Brain pericyte (primary cell): ENCODE results near the gene CGNL1.

Experiments
- DNase-seq: peaks from one replicate; pipeline ENCODE4 v3.0.0-alpha.2; 2012; ENCODE audit warnings: low read depth, low spot score

The CGNL1 gene

DNA sequence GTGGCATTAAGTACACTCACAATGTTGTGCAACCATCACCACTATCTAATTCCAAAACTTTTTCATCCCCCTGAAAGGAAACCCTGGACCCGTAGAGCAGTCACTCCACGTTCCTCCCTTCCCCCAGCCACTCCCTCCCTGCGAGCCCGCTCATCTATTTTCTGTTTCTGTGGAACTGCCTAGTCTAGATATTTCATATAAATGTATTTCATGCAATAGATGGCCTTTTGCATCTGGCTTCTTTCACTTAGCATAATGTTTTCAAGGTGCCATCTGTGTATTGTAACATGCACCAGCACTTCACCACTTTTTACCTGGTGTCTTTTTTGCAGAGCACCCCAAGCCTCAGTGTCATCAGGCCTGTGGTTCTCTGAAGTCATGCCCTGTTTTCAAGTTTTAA lies 10.7 kb downstream of the CGNL1 start:
- no peak for DNase-seq

GRCh38 chr15:57387564-57388076 lies 11.3 kb downstream of the CGNL1 start:
- no peak for DNase-seq

DNA sequence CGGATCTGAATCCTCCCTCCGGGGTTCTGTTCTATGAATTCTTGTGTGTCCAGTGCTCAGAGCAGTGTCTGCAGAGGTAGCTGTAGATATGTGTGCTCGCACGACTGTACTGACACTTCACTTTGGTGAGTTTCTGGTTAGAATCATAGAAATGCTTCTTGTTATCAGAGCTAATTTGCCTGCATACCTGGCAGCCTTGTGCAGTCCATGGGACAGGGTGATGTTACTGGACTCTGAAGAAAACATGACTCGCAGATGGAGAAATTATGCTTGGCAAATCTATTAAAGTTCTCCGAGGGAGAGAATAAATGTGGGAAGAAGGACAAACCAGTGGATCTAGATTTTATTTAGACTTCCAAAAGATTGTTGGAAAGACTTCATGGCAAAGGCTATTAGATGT lies 12.2 kb downstream of the CGNL1 start:
- DNase-seq: no peak

DNA sequence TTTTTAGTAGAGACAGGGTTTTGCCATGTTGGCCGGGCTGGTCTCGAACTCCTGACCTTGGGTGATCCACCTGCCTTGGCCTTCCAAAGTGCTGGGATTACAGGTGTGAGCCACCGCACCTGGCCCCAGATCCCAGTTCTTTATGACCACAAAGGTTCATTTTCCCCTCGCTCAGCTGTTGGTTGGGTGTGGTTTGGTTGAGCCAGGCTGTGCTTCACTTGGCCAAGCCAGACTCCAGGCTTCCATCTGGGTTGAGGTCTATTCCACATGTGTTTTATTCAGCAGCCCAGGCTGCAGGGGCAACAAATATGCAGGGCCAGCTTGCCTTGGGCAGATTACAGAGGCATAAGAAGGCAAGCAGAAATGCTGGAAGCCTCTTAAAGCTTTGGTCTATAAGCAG lies 13.7 kb downstream of the CGNL1 start:
- DNase-seq: no peak

DNA sequence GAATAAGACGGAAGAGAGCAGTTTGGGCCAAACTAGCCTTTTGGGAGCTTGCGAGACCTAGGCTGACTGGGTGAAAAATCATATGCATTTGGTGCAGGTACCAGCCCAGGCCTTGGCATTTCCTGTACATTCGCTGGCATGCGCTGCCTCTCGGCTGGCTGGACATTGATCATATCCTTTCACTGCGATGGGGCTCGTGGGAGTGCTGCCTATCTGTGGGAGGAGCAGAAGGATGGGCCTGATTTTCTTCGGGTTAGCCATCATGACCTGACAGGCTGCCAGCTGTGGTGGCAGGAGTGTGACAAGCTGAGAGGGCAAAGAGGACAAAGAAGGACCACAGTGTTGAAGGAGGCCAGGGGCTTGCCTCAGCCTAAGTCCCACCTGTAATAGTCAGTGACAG lies 14.3 kb downstream of the CGNL1 start:
- no peak for DNase-seq

DNA sequence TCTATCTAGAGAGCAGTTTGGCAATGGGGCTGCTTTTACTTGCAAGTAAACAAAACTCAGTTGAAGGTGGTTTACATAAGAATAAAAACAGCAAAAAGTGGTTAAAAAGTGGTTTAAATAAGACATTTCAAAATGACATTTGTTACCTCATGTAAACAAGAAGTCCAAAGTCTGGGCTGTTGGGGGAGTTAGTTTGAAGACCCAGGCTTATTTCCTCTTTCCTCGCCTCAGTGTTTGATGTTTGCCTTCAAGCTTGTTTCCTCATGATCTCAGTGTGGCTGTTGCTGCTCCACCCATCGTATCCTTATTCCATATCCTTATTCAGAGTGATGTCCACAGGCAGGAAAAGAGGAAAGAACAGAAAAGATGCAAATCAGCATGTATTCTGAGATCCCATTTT lies 15.2 kb downstream of the CGNL1 start:
- no peak for DNase-seq

DNA sequence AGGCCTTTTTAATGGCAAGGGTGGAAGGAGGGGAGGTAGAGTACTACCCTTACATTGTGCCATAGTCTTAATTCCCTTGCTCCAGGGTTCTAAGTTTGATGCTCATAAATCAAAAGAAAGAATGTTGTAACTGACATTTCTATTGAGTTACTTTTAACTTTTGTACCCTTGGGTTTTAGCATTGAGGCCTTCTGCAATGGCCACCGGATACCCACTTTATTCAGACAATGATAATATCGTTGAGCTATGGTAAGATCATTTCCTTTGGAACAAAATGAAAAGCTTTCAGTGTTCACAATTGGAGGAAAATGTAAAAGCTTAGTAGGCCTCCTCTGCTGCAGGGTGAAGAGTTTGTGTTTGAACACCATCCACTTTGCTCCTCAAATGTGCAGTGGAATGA lies 16.8 kb downstream of the CGNL1 start:
- DNase-seq: no peak

DNA sequence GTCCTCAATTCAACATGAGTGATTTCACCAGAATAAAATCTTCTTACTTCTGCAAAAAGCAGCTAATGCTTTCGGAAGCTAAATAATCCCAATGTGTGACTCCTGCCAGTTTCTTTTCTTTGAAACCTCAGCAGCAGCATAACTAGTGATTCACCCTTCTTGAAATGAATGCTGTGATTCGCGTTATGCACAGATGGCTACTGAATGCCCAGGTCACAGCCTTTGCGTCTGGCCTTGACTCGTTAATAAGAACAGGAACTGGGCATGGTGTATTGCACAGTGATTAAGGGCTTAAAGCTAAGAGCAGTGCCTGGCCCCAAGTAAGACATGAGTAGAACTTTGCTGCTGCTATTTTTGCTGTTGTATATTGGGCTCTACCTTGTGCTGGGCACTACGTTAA lies 19.0 kb downstream of the CGNL1 start:
- no peak for DNase-seq

DNA sequence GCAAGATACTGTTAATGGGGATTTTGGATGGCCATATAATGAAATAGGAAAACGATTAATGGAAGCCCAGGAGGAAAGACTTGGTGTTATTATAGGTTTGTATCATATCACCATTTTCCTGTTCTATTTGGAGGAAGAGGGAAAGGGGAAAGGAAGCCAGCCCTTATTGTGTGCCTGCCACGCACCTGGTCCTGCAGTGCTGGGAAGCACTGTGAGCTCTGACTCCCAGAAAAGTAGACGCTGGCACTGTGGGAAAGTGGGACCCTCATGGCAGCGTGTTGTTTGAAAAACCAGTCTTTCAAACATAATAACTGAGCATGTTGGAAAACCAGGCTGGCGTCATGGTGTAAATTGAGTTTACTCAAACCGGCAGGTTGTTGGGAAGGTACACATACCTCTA lies 22.0 kb downstream of the CGNL1 start:
- DNase-seq: no peak

DNA sequence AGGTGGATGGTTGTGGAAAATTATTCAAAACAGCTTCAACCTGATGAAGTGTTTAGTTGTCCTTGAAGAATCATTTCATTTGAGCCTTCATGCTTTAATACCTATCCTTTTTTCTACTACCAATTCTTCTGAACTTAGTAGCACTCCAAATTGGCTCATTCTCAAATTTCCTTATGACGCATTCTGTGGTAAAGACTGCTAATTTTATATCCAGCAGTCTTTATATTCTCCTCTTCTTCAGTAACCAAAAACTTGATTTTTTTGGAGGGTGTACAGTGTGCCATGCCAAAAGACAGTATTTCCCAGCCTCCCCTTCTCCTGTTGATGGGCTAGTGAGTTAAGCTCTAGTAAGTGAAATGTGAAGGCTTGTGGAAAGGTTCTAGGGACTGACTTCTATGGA lies 25.2 kb downstream of the CGNL1 start:
- no peak for DNase-seq

DNA sequence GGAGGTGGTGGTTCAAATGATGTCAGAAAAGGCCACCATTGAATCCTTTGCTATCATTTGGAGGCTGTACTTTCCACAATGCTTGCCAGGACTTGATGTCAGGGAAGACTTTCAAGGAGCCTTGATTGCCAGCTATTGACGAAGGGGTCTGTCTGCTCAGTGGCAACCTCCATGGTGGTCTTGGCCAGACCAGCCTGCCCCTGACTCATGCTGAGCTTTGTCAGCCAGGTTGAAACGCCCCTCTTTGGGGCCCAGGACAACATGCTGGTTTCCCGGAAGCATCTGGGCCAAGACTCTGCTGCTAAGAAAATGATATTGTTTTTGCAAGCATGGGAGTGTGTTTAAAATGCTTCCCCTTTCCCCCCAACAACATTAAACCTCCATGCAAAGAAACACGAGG lies 26.7 kb downstream of the CGNL1 start:
- peak; percentile 38 for DNase-seq

DNA sequence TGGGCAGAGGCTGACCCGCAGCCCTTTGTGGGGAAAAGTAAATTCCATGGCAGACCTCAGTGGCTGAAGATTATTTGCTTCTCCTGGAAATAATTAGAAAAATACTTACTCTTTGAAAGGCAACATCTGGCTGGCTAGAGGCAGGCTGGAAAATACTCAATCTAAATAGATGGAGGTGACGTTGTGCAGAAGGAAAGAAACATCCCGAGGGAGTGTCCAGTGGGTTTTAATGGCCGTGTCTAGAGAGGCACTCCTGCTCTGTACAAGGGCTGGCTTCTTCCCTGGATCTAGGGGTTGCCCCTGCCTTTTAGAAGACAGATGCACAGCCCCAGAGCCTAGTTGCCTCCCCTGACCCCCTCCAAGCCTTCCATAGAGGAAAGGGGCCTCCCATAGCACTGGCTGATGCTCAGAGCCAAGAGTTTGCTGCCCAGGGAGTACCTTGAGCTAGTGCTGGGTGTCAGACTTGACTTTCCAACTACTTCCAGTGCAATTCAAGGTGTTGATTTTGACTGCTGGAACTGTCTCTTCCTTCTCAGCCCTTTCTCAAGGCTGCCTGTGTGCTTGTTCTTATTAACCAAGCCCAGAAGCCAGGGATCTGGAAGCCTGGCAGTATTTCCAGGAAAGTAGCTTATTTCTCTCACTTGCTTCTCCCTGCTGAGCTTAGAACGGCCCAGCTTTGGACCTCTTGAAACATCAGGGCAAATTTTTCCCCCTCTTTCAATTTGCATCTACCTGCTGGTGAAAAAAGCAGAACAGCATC lies 27.4 kb downstream of the CGNL1 start:
- peak; percentile 32 for DNase-seq

- DNase-seq: no peak
Observed at GRCh38 chr15:57405133-57405532, 28.8 kb downstream of the CGNL1 start.

- DNase-seq: no peak
Observed at GRCh38 chr15:57406062-57406772, 29.9 kb downstream of the CGNL1 start.

DNA sequence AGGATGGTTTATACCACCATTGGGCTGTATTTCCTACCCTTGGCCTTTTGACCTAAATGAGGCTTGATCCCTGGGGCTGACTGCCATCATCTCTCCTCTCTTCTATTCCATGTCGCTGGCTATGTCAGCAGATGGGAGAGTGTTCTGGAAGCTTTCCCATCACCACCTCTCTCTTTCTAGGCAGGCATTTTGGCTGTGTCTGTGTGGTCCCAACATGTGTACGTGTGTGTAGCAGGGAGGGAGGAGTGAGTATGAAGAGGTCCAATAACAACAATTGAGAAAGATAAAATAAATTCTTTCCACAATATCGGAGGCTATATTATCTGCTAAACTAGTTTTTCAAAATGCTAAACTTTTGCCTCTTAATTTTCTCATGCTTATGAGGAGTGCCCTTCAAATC lies 34.1 kb downstream of the CGNL1 start:
- no peak for DNase-seq

- no peak for DNase-seq
Observed at GRCh38 chr15:57411945-57412768, 35.9 kb downstream of the CGNL1 start.

- DNase-seq: no peak
Observed at GRCh38 chr15:57415602-57416001, 39.3 kb downstream of the CGNL1 start.

GRCh38 chr15:57418635-57419034 lies 42.3 kb downstream of the CGNL1 start:
- DNase-seq: no peak

- DNase-seq: no peak
Observed at GRCh38 chr15:57419335-57419734, 43.0 kb downstream of the CGNL1 start.

- no peak for DNase-seq
Observed at GRCh38 chr15:57421110-57421509, 44.8 kb downstream of the CGNL1 start.

GRCh38 chr15:57421551-57421950 lies 45.2 kb downstream of the CGNL1 start:
- no peak for DNase-seq

DNA sequence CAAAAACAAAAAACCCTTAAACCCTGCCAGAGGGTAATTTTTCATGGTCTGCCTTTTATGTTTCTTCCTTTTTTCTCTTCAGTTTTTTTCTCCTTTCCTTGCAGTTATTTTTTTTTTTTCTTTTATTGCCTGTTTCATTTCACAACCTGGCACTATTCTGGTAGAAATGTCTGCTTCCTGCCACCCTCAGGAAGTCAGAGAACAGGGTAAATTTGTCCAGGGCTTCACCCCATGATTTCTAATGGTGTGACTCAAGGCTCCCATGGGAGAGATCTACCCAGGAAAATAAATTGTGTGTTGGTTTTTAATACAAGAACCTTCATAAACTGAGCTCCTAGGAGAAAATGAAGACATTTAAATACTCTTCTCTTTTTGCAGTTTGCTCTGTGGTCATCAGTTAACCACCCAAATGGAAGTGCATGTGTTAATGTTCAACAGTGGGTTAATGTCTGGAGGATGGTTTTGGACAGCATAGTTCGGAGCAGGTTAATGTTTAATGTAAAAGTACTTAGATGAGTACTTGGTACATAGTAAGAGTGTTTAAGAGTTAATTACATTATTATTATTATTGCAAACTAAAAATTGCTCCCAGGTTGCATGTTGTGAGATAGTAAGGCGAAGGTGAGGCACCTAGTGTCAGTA lies 45.9 kb downstream of the CGNL1 start:
- no peak for DNase-seq
